ENCODE data around the gene TFEB.

TFEB gene

GRCh38 chr6:41684311-41685180 lies 50.9 kb downstream of the TFEB start:
- H4K5ac ChIP-seq (ENCODE audit: low read length): no peak overlapping the region
- no peaks in the 10 kb centered on the region for H3K36me3 ChIP-seq (ENCODE audit: control insufficient read depth, insufficient read depth, low read length)
- H3K23ac ChIP-seq (ENCODE audit: low read length): no peak overlapping the region
- no peak overlapping the region for H3K4me2 ChIP-seq (ENCODE audit: low read length)
- no peak for DNase-seq
- H3K27me3 ChIP-seq (ENCODE audit: insufficient read depth, low read length, poor library complexity): no peaks in the 10 kb centered on the region
- H3K18ac ChIP-seq (ENCODE audit: low read length): no peak overlapping the region
- H2AK5ac ChIP-seq (ENCODE audit: low read length): no peak overlapping the region
- H3K9ac ChIP-seq (ENCODE audit: low read length): no peak overlapping the region
- H3K56ac ChIP-seq (ENCODE audit: low read length): no peak overlapping the region
- no peak overlapping the region for H3K4ac ChIP-seq (ENCODE audit: low read depth, low read length)
- no peak overlapping the region for H2BK120ac ChIP-seq (ENCODE audit: low read depth, low read length)
- no peak overlapping the region for H3K27ac ChIP-seq (ENCODE audit: low read depth, low read length)
- no peaks in the 10 kb centered on the region for H3K79me1 ChIP-seq (ENCODE audit: low read length)
- peaks cover 1% of the 10 kb centered on the region for H3K4me1 ChIP-seq (ENCODE audit: control insufficient read depth, low read depth, low read length)
- WGBS (ENCODE audit: extremely low coverage, insufficient coverage, low lambda C conversion rate): no CpG with 5 or more reads among the region's 25 CpGs
- H3K79me2 ChIP-seq (ENCODE audit: control insufficient read depth, insufficient read depth, low read length): no peaks in the 10 kb centered on the region
- no peak overlapping the region for H4K8ac ChIP-seq (ENCODE audit: low read depth, low read length)
- H2BK15ac ChIP-seq (replicated peaks; ENCODE audit: low read depth): no peak overlapping the region
- H2BK5ac ChIP-seq (ENCODE audit: low read length): no peak overlapping the region
- H3K4me3 ChIP-seq (ENCODE audit: low read length): no peak overlapping the region

- Histone ChIP-seq H2AK5ac (ENCODE audit: low read length) (no peak overlapping the region), H3K4me3 (ENCODE audit: low read length) (no peak overlapping the region), H3K4me1 (ENCODE audit: control insufficient read depth, low read depth, low read length) (peaks cover 1% of the 10 kb centered on the region), H4K5ac (ENCODE audit: low read length) (no peak overlapping the region), H3K4me2 (ENCODE audit: low read length) (peak overlapping the region; percentile 58), H4K8ac (ENCODE audit: low read depth, low read length) (no peak overlapping the region), H3K36me3 (ENCODE audit: control insufficient read depth, insufficient read depth, low read length) (no peaks in the 10 kb centered on the region), H2BK120ac (ENCODE audit: low read depth, low read length) (no peak overlapping the region), H3K4ac (ENCODE audit: low read depth, low read length) (no peak overlapping the region), H3K79me2 (ENCODE audit: control insufficient read depth, insufficient read depth, low read length) (no peaks in the 10 kb centered on the region), H3K23ac (ENCODE audit: low read length) (no peak overlapping the region), H3K27ac (ENCODE audit: low read depth, low read length) (no peak overlapping the region), H3K79me1 (ENCODE audit: low read length) (no peaks in the 10 kb centered on the region), H2BK5ac (ENCODE audit: low read length) (no peak overlapping the region), H3K56ac (ENCODE audit: low read length) (peak overlapping the region; percentile 85), H3K18ac (ENCODE audit: low read length) (no peak overlapping the region), H3K27me3 (ENCODE audit: insufficient read depth, low read length, poor library complexity) (no peaks in the 10 kb centered on the region), H3K9ac (ENCODE audit: low read length) (peak overlapping the region; percentile 74), H2BK15ac (replicated peaks; ENCODE audit: low read depth) (no peak overlapping the region)
- DNase-seq: peak; percentile 76
- no CpG with 5 or more reads among the region's 38 CpGs for WGBS (ENCODE audit: extremely low coverage, insufficient coverage, low lambda C conversion rate)
Observed at GRCh38 chr6:41683523-41684310, 51.7 kb downstream of the TFEB start.

GRCh38 chr6:41683273-41683522 lies 52.2 kb downstream of the TFEB start:
- H2BK15ac ChIP-seq (replicated peaks; ENCODE audit: low read depth): no peak overlapping the region
- H3K27ac ChIP-seq (ENCODE audit: low read depth, low read length): no peak overlapping the region
- no peak overlapping the region for H3K4me3 ChIP-seq (ENCODE audit: low read length)
- no peak overlapping the region for H3K18ac ChIP-seq (ENCODE audit: low read length)
- no peak overlapping the region for H2BK5ac ChIP-seq (ENCODE audit: low read length)
- H2BK120ac ChIP-seq (ENCODE audit: low read depth, low read length): no peak overlapping the region
- H3K79me2 ChIP-seq (ENCODE audit: control insufficient read depth, insufficient read depth, low read length): no peaks in the 10 kb centered on the region
- H4K8ac ChIP-seq (ENCODE audit: low read depth, low read length): no peak overlapping the region
- peak overlapping the region; percentile 85 for H3K56ac ChIP-seq (ENCODE audit: low read length)
- no peaks in the 10 kb centered on the region for H3K36me3 ChIP-seq (ENCODE audit: control insufficient read depth, insufficient read depth, low read length)
- no peak overlapping the region for H3K23ac ChIP-seq (ENCODE audit: low read length)
- no peak for DNase-seq
- WGBS (ENCODE audit: extremely low coverage, insufficient coverage, low lambda C conversion rate): no CpG with 5 or more reads among the region's 18 CpGs
- H3K4me2 ChIP-seq (ENCODE audit: low read length): peak overlapping the region; percentile 58
- peak overlapping the region; percentile 74 for H3K9ac ChIP-seq (ENCODE audit: low read length)
- no peaks in the 10 kb centered on the region for H3K27me3 ChIP-seq (ENCODE audit: insufficient read depth, low read length, poor library complexity)
- H2AK5ac ChIP-seq (ENCODE audit: low read length): no peak overlapping the region
- no peaks in the 10 kb centered on the region for H3K79me1 ChIP-seq (ENCODE audit: low read length)
- no peak overlapping the region for H3K4ac ChIP-seq (ENCODE audit: low read depth, low read length)
- H4K5ac ChIP-seq (ENCODE audit: low read length): no peak overlapping the region
- H3K4me1 ChIP-seq (ENCODE audit: control insufficient read depth, low read depth, low read length): peaks cover 1% of the 10 kb centered on the region

DNA sequence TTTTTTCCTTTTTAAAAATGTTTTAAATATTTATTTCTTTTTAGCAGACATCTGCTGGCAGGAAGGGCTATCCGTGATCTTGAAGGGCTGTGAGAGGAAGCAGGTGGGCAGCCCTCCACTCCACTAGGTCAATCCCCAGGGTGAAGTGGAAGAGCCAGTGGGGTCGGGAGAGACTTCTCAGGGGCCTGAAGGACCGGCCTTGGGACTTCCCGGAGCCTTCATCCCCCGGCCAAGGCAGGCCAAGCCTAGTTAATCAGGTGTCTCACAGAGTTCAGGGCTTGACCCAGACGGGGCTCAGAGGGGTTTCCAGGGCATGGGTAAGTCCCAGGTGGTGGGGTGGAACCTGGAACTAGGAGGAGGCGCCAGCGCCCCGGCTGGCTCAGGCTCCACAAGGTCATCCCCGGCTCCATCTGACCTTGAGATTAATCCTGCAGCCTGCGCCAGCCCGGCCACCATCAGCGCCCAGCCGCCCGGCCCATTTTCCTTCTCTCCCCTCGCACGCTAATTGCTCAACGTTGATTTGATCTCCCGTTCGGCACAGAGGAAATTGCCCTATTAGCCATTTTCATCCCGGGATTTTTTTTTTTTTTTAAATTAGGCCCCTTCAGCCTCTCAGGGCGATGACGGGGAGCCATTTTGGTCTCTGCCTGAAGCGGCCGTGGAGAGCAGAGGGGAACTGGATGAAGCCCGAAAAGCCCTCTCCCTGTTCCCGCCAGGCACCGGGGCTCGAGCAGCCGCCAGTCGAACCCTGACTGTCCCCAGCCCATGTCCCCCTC lies 52.7 kb downstream of the TFEB start:
- H3K23ac ChIP-seq (ENCODE audit: low read length): no peak overlapping the region
- no peak overlapping the region for H4K8ac ChIP-seq (ENCODE audit: low read depth, low read length)
- H3K9ac ChIP-seq (ENCODE audit: low read length): peak overlapping the region; percentile 74
- no peaks in the 10 kb centered on the region for H3K79me2 ChIP-seq (ENCODE audit: control insufficient read depth, insufficient read depth, low read length)
- peak; percentile 22 for DNase-seq
- no peak overlapping the region for H3K4me3 ChIP-seq (ENCODE audit: low read length)
- peak overlapping the region; percentile 10 for H3K4ac ChIP-seq (ENCODE audit: low read depth, low read length)
- no peak overlapping the region for H2AK5ac ChIP-seq (ENCODE audit: low read length)
- no peaks in the 10 kb centered on the region for H3K79me1 ChIP-seq (ENCODE audit: low read length)
- no peak overlapping the region for H2BK120ac ChIP-seq (ENCODE audit: low read depth, low read length)
- peaks cover 1% of the 10 kb centered on the region for H3K4me1 ChIP-seq (ENCODE audit: control insufficient read depth, low read depth, low read length)
- peak overlapping the region; percentile 58 for H3K4me2 ChIP-seq (ENCODE audit: low read length)
- H2BK15ac ChIP-seq (replicated peaks; ENCODE audit: low read depth): no peak overlapping the region
- no peaks in the 10 kb centered on the region for H3K27me3 ChIP-seq (ENCODE audit: insufficient read depth, low read length, poor library complexity)
- no peak overlapping the region for H4K5ac ChIP-seq (ENCODE audit: low read length)
- no peak overlapping the region for H2BK5ac ChIP-seq (ENCODE audit: low read length)
- peak overlapping the region; percentile 85 for H3K56ac ChIP-seq (ENCODE audit: low read length)
- WGBS (ENCODE audit: extremely low coverage, insufficient coverage, low lambda C conversion rate): no CpG with 5 or more reads among the region's 31 CpGs
- no peak overlapping the region for H3K18ac ChIP-seq (ENCODE audit: low read length)
- no peaks in the 10 kb centered on the region for H3K36me3 ChIP-seq (ENCODE audit: control insufficient read depth, insufficient read depth, low read length)
- no peak overlapping the region for H3K27ac ChIP-seq (ENCODE audit: low read depth, low read length)

- Histone ChIP-seq H3K27me3 (ENCODE audit: insufficient read depth, low read length, poor library complexity) (no peaks in the 10 kb centered on the region), H3K23ac (ENCODE audit: low read length) (no peak overlapping the region), H3K27ac (ENCODE audit: low read depth, low read length) (no peak overlapping the region), H3K4me1 (ENCODE audit: control insufficient read depth, low read depth, low read length) (peaks cover 1% of the 10 kb centered on the region), H2BK120ac (ENCODE audit: low read depth, low read length) (no peak overlapping the region), H2BK5ac (ENCODE audit: low read length) (no peak overlapping the region), H3K36me3 (ENCODE audit: control insufficient read depth, insufficient read depth, low read length) (no peaks in the 10 kb centered on the region), H4K5ac (ENCODE audit: low read length) (no peak overlapping the region), H3K18ac (ENCODE audit: low read length) (no peak overlapping the region), H3K56ac (ENCODE audit: low read length) (peak overlapping the region; percentile 74), H4K8ac (ENCODE audit: low read depth, low read length) (no peak overlapping the region), H3K4ac (ENCODE audit: low read depth, low read length) (no peak overlapping the region), H3K4me3 (ENCODE audit: low read length) (no peak overlapping the region), H3K79me1 (ENCODE audit: low read length) (no peaks in the 10 kb centered on the region), H3K4me2 (ENCODE audit: low read length) (no peak overlapping the region), H2BK15ac (replicated peaks; ENCODE audit: low read depth) (no peak overlapping the region), H3K9ac (ENCODE audit: low read length) (no peak overlapping the region), H3K79me2 (ENCODE audit: control insufficient read depth, insufficient read depth, low read length) (no peaks in the 10 kb centered on the region), H2AK5ac (ENCODE audit: low read length) (no peak overlapping the region)
- DNase-seq: peak; percentile 97
- no CpG with 5 or more reads among the region's 9 CpGs for WGBS (ENCODE audit: extremely low coverage, insufficient coverage, low lambda C conversion rate)
Observed at GRCh38 chr6:41682056-41682477, 53.3 kb downstream of the TFEB start.

Data from mesendoderm (in vitro differentiated cells).